Thyroid gland (tissue), 4 donors: ENCODE measurements around the gene ARHGEF11. TPM values are rescaled to one million over a fixed set of nuclear protein-coding genes. Genes with fewer than 3 reads are reported as not detected.
"Not testable (repeated sequence)": the region's sequence is repeated elsewhere in the genome, so short reads cannot be mapped to it uniquely, and the experiment has no call there.

Experiments
- DNase-seq, 2 donors: peaks; one replicate each; pipeline ENCODE4 v3.0.0-alpha.2; 2019
- H3K27ac ChIP-seq, 3 donors: fragments of 200-600 bp; sonication (generic); 1 replicate in 2 of 3; 2 replicates in 1 of 3; pipeline ENCODE4 v1.5.1; 2016 to 2019; ENCODE audit warnings: mild to moderate bottlenecking in 1 of 3, moderate library complexity in 1 of 3
- H3K27me3 ChIP-seq: fragments of 200-600 bp; sonication (generic); one replicate; pipeline ENCODE4 v1.5.1; 2019
- H3K36me3 ChIP-seq, 2 donors: fragments of 200-600 bp; sonication (generic); one replicate each; pipeline ENCODE4 v1.5.1; 2016 to 2019
- H3K4me1 ChIP-seq, 2 donors: fragments of 200-600 bp; sonication (generic); one replicate each; pipeline ENCODE4 v1.5.1; 2017 to 2019
- H3K4me3 ChIP-seq, 3 donors: fragments of 200-600 bp; sonication (generic); replicated peaks in 1 of 3; 1 replicate in 2 of 3; 2 replicates in 1 of 3; pipeline ENCODE4 v1.5.1; 2016; ENCODE audit warnings: mild to moderate bottlenecking in 1 of 3
- H3K9me3 ChIP-seq: fragments of 200-600 bp; sonication (generic); one replicate; pipeline ENCODE4 v1.5.1; 2017
- POLR2A ChIP-seq, 2 donors: fragments of 450-650 bp; IDR thresholded peaks; one replicate each; pipeline ENCODE4 v1.6.1; 2017; ENCODE audit warnings: antibody characterized with exemption in 2 of 2, mild to moderate bottlenecking in 2 of 2, moderate library complexity in 1 of 2
- WGBS, 2 donors: methylation state at CpG; one replicate each; pipeline ENCODE4 v1.1.5; 2017; 5-methylcytosine and 5-hydroxymethylcytosine counted together
- intact Hi-C: fragments of 100-400 bp; cut with DNase I; formaldehyde crosslinking; loops from one replicate; pipeline ENCODE4 v1.15.1; 2023
- total RNA-seq, 4 donors: library from RNA; depleted of rRNA; stranded (reverse); fragments of >200 nt; gene quantifications; one replicate each; pipeline ENCODE4 v1.2.3, GENCODE V29; 2016
- TF ChIP-seq, protein P1 (sequence below), 6 experiments: fragments of 200-600 bp in 3 of 6; fragments of 450-650 bp in 3 of 6; sonication (generic) in 3 of 6; IDR thresholded peaks; one replicate each; pipeline ENCODE4 v1.5.1; 2016 to 2019; ENCODE audit warnings: antibody characterized with exemption in 6 of 6, mild to moderate bottlenecking in 2 of 6, inconsistent platforms in 1 of 6, moderate library complexity in 1 of 6

Gene ARHGEF11
- total RNA-seq, 4 donors from 2014 or later = 31.2 to 56.2 (median 47.4) TPM

DNA sequence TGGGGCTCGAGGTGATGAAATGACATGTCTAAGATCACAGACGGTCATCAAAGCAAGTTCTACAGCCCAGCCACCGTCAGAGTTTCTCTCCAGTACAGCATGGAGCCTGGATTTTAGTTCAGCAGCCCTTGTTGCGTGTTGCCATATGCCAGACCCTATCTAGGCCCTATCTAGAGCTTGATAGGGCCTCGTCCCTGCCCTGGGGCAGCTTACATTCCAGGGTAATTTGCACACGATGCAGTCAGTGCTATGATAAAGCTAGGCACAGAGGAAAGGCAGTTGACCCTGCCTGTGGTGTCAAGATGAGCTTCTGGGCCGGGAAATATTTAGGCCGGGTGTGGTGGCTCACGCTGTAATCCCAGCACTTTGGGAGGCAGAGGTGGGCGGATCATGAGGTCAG lies 35.2 kb upstream of the ARHGEF11 start:
- intact Hi-C loops = no loop called here

DNA sequence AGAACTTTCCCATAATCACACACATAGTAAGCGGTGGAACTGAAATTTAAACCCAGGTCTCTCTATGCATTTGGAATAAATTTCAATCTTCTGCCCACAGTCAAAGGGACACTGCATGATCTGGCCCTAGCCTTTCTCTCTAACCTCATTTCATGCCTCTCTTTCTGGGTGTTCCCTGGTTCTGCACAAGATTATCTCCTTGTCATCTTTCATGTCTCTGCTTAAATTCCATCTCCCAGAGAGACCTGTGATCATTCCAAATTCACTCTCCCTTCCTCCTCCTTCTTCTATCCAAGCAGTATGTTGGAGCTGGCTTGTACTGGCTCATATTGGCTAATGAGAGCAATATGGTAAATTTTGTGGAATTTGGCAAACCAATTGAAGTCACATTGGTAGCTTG lies 31.9 kb upstream of the ARHGEF11 start:
- DNase-seq = no peak
- H3K27ac ChIP-seq = no peak overlapping the region
- TF ChIP-seq, protein P1, sequence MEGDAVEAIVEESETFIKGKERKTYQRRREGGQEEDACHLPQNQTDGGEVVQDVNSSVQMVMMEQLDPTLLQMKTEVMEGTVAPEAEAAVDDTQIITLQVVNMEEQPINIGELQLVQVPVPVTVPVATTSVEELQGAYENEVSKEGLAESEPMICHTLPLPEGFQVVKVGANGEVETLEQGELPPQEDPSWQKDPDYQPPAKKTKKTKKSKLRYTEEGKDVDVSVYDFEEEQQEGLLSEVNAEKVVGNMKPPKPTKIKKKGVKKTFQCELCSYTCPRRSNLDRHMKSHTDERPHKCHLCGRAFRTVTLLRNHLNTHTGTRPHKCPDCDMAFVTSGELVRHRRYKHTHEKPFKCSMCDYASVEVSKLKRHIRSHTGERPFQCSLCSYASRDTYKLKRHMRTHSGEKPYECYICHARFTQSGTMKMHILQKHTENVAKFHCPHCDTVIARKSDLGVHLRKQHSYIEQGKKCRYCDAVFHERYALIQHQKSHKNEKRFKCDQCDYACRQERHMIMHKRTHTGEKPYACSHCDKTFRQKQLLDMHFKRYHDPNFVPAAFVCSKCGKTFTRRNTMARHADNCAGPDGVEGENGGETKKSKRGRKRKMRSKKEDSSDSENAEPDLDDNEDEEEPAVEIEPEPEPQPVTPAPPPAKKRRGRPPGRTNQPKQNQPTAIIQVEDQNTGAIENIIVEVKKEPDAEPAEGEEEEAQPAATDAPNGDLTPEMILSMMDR (IDR thresholded peaks at IDR 0.05) = no peak
- TF ChIP-seq POLR2A (IDR thresholded peaks at IDR 0.05) = no peak
- no peak overlapping the region for H3K4me3 ChIP-seq
- intact Hi-C loops = loop anchor here (10.0 kb wide), 1 partner anchor 153 kb away; the partner anchor contains the start of gene LRRC71
- H3K9me3 ChIP-seq = no peaks in the 10 kb centered on the region
- no peaks in the 10 kb centered on the region for H3K36me3 ChIP-seq
- peaks cover 0 to 6% of the 10 kb centered on the region in 2 donors for H3K4me1 ChIP-seq
- WGBS, 2 donors = 95% methylated on average over 1 of the region's 1 CpG
- no peaks in the 10 kb centered on the region for H3K27me3 ChIP-seq

More for the DNA sequence above, 35.2 kb upstream of the ARHGEF11 start:
- Histone ChIP-seq H3K27ac (no peak overlapping the region), H3K27me3 (no peaks in the 10 kb centered on the region), H3K9me3 (no peaks in the 10 kb centered on the region), H3K4me3 (no peak overlapping the region), H3K36me3 (no peaks in the 10 kb centered on the region), H3K4me1 (no peaks in the 10 kb centered on the region)
- DNase-seq = no peak
- TF ChIP-seq, protein P1 (IDR thresholded peaks at IDR 0.05) = no peak
- TF ChIP-seq POLR2A (IDR thresholded peaks at IDR 0.05) = no peak
- 87 to 91% methylated on average over 10 of the region's 10 CpGs for WGBS, 2 donors

DNA sequence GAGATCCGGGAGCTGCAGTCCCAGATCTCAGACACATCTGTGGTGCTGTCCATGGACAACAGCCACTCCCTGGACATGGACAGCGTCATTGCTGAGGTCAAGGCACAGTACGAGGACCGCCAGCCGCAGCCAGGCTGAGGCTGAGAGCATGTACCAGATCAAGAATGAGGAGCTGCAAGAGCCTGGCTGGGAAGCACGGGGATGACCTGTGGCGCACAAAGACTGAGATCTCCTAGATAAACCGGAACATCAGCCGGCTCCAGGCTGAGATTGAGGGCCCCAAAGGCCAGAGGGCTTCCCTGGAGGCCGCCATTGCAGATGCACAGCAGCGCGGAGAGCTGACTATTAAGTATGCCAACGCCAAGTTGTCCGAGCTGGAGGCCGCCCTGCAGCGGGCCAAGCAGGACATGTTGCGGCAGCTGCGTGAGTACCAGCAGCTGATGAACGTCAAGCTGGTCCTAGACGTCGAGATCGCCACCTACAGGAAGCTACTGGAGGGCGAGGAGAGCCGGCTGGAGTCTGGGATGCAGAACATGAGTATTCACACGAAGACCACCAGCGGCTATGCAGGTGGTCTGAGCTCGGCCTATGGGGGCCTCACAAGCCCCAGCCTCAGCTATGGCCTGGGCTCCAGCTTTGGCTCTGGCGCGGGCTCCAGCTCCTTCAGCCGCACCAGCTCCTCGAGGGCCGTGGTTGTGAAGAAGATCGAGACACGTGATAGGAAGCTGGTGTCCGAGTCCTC lies 28.6 kb upstream of the ARHGEF11 start:
- Histone ChIP-seq H3K4me1 (peaks cover 0 to 6% of the 10 kb centered on the region in 2 donors), H3K27ac (no peak overlapping the region), H3K27me3 (no peaks in the 10 kb centered on the region), H3K4me3 (no peak overlapping the region), H3K36me3 (no peaks in the 10 kb centered on the region), H3K9me3 (no peaks in the 10 kb centered on the region)
- WGBS, 2 donors = 17 to 27% methylated on average over 29 of the region's 35 CpGs
- intact Hi-C loops = loop anchor here (10.0 kb wide), 1 partner anchor 149 kb away; the partner anchor contains the start of gene LRRC71
- peak; percentile 76 to 78 for DNase-seq
- TF ChIP-seq POLR2A (IDR thresholded peaks at IDR 0.05) = no peak
- TF ChIP-seq, protein P1 (IDR thresholded peaks at IDR 0.05) = peak; percentile 20 to 80 (median 47)

DNA sequence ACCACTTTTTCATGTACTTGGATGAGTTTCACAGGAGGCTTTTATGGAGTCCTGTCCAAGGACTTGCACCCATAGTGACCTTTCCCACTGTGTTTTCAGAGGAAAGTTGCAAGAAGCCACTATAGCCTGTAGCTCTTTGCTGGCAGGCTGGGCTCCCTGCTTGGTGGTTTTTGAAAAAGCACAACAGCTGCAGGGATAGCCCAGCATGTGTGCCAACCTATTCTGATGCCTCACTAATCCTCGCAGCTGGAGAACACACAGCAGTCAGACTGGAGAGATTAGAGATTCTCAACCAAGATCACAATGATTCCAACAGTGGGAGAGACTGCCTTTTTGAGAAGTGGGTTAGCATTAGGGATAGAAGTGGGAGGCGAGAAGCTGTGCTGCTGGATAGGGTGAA lies 24.1 kb upstream of the ARHGEF11 start:
- intact Hi-C loops = no loop called here
- TF ChIP-seq, protein P1 (IDR thresholded peaks at IDR 0.05) = no peak
- no peak for TF ChIP-seq POLR2A (IDR thresholded peaks at IDR 0.05)

DNA sequence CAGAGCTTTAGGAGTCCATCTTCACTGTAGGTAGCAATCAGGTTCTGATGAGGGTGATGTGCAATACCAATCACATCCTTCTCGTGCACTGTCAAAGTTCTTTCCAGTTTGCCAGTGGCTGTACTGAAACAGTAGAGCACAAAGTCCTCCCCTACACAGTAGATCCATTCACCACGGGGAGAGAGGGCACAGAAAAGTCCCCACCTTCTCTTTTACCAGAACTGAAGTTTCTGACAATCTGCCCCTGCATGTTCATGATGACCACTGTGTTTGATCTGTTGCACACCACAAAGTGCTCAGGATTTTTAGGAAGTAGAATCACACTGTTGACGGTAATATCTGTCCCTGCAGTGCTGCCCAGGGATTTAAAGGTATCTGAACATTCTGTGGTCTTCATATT lies 13.7 kb upstream of the ARHGEF11 start:
- H3K27me3 ChIP-seq, H3K4me1 ChIP-seq, intact Hi-C loops, H3K4me3 ChIP-seq, H3K27ac ChIP-seq, H3K36me3 ChIP-seq, H3K9me3 ChIP-seq, DNase-seq: not testable (repeated sequence)
- whole genome bisulfite sequencing, 2 donors = 58 to 69% methylated on average over 3 of the region's 3 CpGs

More for the DNA sequence above, 24.1 kb upstream of the ARHGEF11 start:
- Histone ChIP-seq H3K36me3 (no peaks in the 10 kb centered on the region), H3K4me3 (no peak overlapping the region), H3K4me1 (peaks cover 0 to 6% of the 10 kb centered on the region in 2 donors), H3K27me3 (no peaks in the 10 kb centered on the region), H3K27ac (no peak overlapping the region), H3K9me3 (no peaks in the 10 kb centered on the region)
- 63 to 83% methylated on average over 2 of the region's 2 CpGs for WGBS, 2 donors
- DNase-seq = no peak
